IPS-15b (cell line): ENCODE data around the gene ITGA1.
"Not testable (repeated sequence)": the region's sequence is repeated elsewhere in the genome, so short reads cannot be mapped to it uniquely, and the experiment has no call there.

Experiments
- H3K27me3 ChIP-seq: one replicate; pipeline ENCODE4 v1.6.1; 2013; ENCODE audit warnings: low read length; ENCODE audit not compliant: control insufficient read depth, insufficient read depth
- H3K36me3 ChIP-seq: one replicate; pipeline ENCODE4 v1.6.1; 2013; ENCODE audit warnings: low read length; ENCODE audit not compliant: control insufficient read depth, insufficient read depth
- H3K4me1 ChIP-seq: one replicate; pipeline ENCODE4 v1.6.1; 2013; ENCODE audit warnings: mild to moderate bottlenecking, low read length; ENCODE audit not compliant: control insufficient read depth, insufficient read depth
- H3K4me3 ChIP-seq: one replicate; pipeline ENCODE4 v1.5.1; 2013; ENCODE audit warnings: low read depth, low read length
- H3K9ac ChIP-seq: one replicate; pipeline ENCODE4 v1.6.1; 2013; ENCODE audit warnings: low read depth, mild to moderate bottlenecking, low read length
- H3K9me3 ChIP-seq: one replicate; pipeline ENCODE4 v1.6.1; 2013; ENCODE audit warnings: mild to moderate bottlenecking, low read length; ENCODE audit not compliant: control insufficient read depth, insufficient read depth

The ITGA1 gene

DNA sequence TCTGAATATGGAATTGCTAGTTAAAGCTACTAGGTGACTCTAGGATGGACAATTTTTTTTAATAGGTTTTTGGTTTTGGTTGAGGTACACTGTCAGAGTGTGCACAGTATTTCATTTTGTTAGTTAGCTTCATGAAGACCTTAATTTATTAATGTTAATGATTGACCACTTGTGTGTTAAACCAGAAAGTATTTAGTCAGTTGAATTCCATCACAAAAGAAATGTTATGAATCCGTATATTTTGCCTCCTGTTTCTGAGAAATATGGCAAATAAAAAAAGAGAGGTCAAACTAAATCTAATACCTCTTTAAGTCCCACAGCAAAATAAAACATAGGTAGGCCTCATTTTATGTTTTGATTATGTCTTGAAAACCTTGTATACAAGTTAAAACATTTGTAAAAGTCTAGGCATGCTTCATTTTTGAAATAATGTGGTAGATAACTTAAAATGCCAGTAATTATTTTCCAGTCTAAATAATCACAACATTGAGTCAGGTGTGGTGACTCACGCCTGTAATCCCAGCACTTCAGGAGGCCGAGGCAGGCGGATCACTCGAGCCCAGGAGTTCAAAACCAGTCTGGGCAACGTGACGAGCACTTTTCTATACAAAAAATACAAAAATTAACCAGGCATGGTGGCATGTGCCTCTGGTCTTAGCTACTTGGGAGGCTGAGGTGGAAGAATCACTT lies 50.8 kb downstream of the ITGA1 start:
- Histone ChIP-seq H3K36me3 (no peaks in the 10 kb centered on the region), H3K4me3 (no peak overlapping the region), H3K9ac (no peak overlapping the region), H3K27me3 (no peaks in the 10 kb centered on the region), H3K9me3 (no peaks in the 10 kb centered on the region), H3K4me1 (no peaks in the 10 kb centered on the region)

DNA sequence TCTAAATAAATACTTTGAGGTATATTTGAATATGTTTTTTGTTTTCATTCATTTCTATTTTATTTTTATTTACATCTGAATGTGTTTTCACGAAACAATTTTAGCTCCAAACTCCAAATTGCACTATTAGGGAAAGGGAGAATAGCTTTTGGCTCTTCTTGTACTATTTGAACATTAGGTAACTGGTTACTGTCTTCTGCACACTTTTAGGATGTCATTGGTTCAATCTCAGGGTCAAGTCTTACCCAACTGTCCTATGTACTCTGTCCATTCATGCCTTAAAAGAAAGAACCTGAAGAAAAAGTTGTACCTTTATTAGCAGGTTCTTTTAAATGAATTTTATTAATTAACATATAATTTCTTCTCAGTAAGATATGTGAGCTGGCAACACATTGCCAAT lies 51.6 kb downstream of the ITGA1 start:
- H3K27me3 ChIP-seq = no peaks in the 10 kb centered on the region
- no peaks in the 10 kb centered on the region for H3K9me3 ChIP-seq
- H3K4me3 ChIP-seq = no peak overlapping the region

DNA sequence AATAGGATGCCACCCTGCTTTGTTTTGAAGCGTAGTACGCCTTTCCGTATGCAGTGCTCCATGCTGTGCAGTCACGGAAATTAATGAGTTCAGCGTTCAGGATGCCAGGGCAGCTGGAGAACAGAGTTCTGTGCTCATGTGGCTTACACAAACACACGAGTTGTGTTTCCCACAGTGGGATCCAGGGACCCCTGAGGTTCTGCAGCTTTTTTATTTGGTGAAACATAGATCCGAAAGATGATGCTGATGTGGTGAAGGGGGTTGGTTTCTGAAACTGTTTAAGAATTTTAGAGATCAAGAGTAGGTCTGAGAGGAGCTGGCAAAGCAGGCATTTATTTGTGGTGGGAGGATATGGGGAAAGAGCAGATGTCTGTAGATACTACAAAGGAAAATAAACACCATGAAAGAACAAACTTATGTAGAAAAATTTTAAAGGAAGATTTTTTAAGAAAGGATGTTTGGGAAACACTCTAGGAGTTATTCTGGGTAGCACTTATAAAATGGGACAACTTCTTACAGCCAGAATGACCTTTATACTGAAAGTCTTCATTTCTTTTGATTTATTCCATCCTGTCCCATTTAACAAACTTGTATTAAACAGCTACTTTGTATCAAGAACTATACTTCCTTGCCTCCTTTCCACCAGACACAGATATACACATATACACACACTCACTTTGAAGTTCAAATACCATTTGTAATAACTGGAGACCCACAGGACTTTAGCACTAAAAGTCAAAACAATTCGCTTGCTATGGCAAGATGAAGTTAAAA lies 52.7 kb downstream of the ITGA1 start:
- Histone ChIP-seq H3K4me1 (no peaks in the 10 kb centered on the region), H3K9ac (no peak overlapping the region), H3K9me3 (no peaks in the 10 kb centered on the region), H3K4me3 (no peak overlapping the region), H3K36me3 (no peaks in the 10 kb centered on the region), H3K27me3 (no peaks in the 10 kb centered on the region)

More for the DNA sequence above, 51.6 kb downstream of the ITGA1 start:
- Histone ChIP-seq H3K9ac (no peak overlapping the region), H3K4me1 (no peaks in the 10 kb centered on the region), H3K36me3 (no peaks in the 10 kb centered on the region)

- Histone ChIP-seq H3K27me3 (no peaks in the 10 kb centered on the region), H3K9me3 (no peaks in the 10 kb centered on the region), H3K36me3 (no peaks in the 10 kb centered on the region), H3K4me3 (no peak overlapping the region), H3K4me1 (no peaks in the 10 kb centered on the region), H3K9ac (no peak overlapping the region)
Observed at GRCh38 chr5:52841114-52841513, 53.4 kb downstream of the ITGA1 start.

DNA sequence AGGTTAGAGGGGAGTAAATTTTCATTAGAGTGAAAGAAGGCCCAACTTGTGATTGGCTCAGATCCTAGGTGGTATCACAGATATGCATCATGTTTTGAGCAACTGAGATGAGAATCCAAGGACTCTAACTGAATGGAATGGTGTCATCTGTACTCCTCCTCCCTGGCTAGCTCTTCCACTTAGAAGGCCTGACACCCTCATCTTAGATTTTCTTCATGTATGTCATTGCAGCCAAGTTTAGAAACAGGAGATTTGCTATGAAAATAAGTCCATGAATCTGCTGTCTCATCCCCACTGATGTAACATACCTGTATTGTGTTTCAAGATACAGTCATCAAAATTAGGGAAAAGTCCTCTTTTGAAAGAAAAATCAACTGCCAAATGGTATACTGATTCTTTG lies 54.4 kb downstream of the ITGA1 start:
- Histone ChIP-seq H3K36me3 (no peaks in the 10 kb centered on the region), H3K9me3 (no peaks in the 10 kb centered on the region), H3K27me3 (no peaks in the 10 kb centered on the region), H3K4me1 (no peaks in the 10 kb centered on the region), H3K9ac (no peak overlapping the region), H3K4me3 (no peak overlapping the region)

DNA sequence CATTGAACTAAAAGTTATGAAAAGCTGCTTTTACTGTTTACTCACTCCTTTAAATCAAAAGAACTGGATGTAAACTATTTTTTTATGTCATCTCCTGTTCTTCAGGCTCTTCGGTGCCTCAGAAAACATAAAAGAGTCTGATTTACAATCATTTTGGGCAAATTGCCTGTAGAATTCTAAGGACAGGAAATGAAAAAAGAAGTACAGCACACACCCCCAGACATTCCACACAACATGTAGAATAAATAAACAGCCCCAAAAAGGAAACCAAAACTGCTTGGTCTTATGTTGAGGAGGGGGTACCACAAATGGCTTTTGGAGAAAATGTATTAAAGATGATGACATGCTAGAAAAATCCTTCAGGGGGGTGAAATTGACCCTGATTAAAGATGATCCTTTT lies 57.2 kb downstream of the ITGA1 start:
- no peaks in the 10 kb centered on the region for H3K27me3 ChIP-seq
- no peaks in the 10 kb centered on the region for H3K4me1 ChIP-seq
- no peak overlapping the region for H3K4me3 ChIP-seq
- no peaks in the 10 kb centered on the region for H3K9me3 ChIP-seq
- H3K36me3 ChIP-seq = no peaks in the 10 kb centered on the region
- no peak overlapping the region for H3K9ac ChIP-seq

DNA sequence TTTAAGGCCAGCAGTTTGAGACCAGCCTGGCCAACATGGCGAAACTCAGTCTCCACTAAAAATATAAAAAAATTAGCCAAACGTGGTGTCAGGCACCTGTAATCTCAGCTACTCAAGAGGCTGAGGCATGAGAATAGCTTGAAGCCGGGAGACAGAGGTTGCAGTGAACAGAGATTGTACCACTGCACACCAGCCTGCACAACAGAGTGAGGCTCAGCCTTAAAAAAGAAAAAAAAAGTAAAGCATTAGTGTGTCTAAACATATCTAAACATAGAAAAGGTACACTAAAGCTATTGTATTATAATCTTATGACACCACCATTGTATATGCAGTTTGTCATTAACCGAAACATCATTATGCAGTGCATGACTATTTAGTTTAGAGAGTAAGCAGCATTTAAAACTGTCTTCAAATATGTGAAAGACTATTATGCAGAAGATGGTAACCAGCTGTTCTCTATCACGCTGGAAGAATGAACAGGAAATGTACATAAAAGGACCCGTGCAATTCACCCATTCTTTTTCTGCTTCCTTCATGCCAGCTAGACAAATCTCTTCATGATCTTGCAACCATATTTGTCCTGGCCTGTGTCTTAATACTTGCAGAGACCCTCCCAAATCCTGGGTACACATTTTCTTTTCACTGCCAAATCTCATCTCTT lies 58.6 kb downstream of the ITGA1 start:
- H3K4me1 ChIP-seq = no peaks in the 10 kb centered on the region
- H3K9me3 ChIP-seq = no peaks in the 10 kb centered on the region
- no peaks in the 10 kb centered on the region for H3K36me3 ChIP-seq
- no peak overlapping the region for H3K9ac ChIP-seq
- H3K4me3 ChIP-seq = no peak overlapping the region
- H3K27me3 ChIP-seq = no peaks in the 10 kb centered on the region

DNA sequence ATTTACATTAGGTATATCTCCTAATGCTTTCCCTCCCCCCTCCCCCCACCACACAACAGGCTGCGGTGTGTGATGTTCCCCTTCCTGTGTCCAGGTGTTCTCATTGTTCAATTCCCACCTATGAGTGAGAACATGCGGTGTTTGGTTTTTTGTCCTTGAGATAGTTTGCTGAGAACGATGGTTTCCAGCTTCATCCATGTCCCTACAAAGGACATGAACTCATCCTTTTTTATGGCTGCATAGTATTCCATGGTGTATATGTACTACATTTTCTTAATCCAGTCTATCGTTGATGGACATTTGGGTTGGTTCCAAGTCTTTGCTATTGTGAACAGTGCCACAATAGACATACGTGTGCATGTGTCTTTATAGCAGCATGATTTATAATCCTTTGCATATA lies 61.0 kb downstream of the ITGA1 start:
- H3K27me3 ChIP-seq, H3K9me3 ChIP-seq, H3K36me3 ChIP-seq, H3K9ac ChIP-seq, H3K4me1 ChIP-seq, H3K4me3 ChIP-seq: not testable (repeated sequence)

DNA sequence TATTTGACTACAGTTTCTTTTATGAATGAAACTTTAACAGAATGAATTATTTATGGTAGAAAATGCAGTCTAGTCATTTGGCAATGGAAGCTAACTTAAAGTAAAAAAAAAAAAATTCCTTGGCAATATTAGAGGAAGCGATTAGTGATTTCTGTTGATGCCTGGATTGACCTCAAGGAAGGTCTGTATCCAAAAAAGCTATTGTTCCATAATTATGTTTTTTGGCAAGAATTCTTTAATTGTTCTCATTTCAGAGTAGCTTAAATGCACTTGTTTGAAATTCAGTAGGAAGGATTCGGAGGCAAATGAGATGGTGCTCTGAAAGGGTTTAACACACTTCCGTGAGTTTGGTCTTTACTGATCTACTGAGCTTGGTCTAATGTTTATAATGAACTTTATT lies 61.8 kb downstream of the ITGA1 start:
- Histone ChIP-seq H3K4me1 (no peaks in the 10 kb centered on the region), H3K9me3 (no peaks in the 10 kb centered on the region), H3K36me3 (no peaks in the 10 kb centered on the region), H3K4me3 (no peak overlapping the region), H3K9ac (no peak overlapping the region), H3K27me3 (no peaks in the 10 kb centered on the region)

DNA sequence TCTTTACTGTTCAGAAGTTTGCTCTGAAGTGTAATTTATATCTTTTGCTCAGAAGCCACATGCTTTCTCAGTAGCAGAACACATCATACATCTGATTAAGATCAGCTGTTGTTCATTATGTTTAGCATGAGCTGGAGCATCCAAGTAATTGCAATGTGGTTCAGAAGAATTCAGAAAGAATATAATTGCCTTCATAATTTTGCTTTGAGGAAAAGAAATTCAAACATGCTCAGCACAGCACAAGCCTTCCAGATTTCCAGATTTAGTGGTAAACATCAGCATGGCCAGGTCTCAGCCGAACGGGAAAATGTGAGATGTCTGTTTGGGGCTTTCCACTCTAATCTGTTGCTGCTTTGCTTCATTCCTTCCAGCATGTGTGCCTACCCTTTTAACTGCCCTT lies 65.9 kb downstream of the ITGA1 start:
- Histone ChIP-seq H3K36me3 (no peaks in the 10 kb centered on the region), H3K4me3 (no peak overlapping the region), H3K9ac (no peak overlapping the region), H3K9me3 (no peaks in the 10 kb centered on the region), H3K4me1 (no peaks in the 10 kb centered on the region), H3K27me3 (no peaks in the 10 kb centered on the region)

DNA sequence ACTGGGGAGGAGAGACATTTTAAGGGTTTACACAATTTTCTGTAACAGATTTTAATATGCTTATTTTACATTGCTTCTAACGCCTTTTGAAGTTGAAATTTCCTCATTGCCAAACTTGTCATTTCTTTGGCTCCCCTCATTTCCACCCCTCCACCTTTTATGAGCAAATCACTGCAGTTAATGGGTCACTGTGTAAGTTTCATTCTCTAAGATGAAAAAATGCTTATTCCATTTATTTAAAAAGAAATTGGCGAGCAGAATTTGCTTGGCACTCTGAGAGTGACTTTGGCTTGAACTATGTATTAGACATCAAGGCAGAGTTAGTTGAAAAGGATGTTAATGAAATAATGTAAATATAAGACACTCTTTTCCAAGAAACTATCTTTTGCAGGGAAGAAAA lies 66.6 kb downstream of the ITGA1 start:
- Histone ChIP-seq H3K9me3 (no peaks in the 10 kb centered on the region), H3K36me3 (no peaks in the 10 kb centered on the region), H3K9ac (no peak overlapping the region), H3K4me3 (no peak overlapping the region), H3K4me1 (no peaks in the 10 kb centered on the region), H3K27me3 (no peaks in the 10 kb centered on the region)

DNA sequence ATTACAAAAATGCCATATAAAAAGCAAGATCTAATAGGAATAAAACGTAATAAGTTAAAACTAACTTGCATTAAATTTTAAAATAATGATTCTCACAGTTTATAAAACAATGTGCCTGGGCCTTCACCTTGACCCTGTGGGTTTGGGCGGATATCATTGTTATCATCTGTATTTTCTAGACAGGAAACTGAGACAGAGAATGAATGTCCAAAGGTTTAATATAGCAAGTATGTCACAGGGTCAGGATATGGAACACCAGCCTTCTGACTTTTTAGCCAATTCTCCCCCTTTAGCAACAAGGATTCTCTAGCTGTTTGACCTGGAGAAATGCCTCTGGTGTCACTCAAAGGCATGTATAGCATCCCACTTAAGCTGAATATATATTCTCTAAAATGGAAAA lies 67.2 kb downstream of the ITGA1 start:
- Histone ChIP-seq H3K9me3 (no peaks in the 10 kb centered on the region), H3K36me3 (no peaks in the 10 kb centered on the region), H3K4me1 (no peaks in the 10 kb centered on the region), H3K4me3 (no peak overlapping the region), H3K27me3 (no peaks in the 10 kb centered on the region), H3K9ac (no peak overlapping the region)
